NCI-H460 (cell line): ENCODE data around the gene EMC9. TPM values are rescaled to one million over a fixed set of nuclear protein-coding genes. Genes with fewer than 3 reads are reported as not detected.
"Not testable (repeated sequence)": the region's sequence is repeated elsewhere in the genome, so short reads cannot be mapped to it uniquely, and the experiment has no call there.

Experiments used
- DNase-seq: peaks from one replicate; pipeline ENCODE4 v3.0.0-alpha.2; 2016; ENCODE audit warnings: low read depth; ENCODE audit errors: extremely low read depth
- total RNA-seq: library from RNA; depleted of rRNA; stranded (reverse); fragments of >200 nt; shearing (Covaris generic); gene quantifications from 2 replicates; pipeline ENCODE4 v1.2.3, GENCODE V29; 2014

The EMC9 gene
- total RNA-seq, 1 experiment from 2014 or later = 29.6 TPM

- DNase-seq = peak; percentile 88
These were observed 27.4 kb downstream of the EMC9 start for GRCh38 chr14:24113801-24114531.

DNA sequence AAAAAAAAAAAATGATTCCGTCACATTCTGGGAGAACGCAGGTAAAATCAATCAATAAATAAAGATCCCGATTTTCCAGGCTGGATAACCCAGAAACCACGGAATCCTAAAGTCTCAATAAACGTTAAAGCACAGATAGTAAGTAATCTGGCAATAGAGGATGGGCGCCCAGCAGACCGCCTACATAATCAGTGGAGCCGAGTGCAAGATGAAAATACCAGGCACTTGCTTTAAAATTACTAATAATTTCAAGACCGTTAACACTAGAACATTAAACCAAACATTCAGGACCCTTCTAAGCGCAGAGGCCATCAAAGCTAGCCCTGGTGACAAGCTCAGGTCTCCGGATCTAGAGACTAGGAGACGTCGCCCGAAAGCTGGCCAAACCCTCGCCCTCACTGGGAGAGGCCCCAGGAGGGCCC, 28.0 kb downstream of the EMC9 start:
- no peak for DNase-seq

DNA sequence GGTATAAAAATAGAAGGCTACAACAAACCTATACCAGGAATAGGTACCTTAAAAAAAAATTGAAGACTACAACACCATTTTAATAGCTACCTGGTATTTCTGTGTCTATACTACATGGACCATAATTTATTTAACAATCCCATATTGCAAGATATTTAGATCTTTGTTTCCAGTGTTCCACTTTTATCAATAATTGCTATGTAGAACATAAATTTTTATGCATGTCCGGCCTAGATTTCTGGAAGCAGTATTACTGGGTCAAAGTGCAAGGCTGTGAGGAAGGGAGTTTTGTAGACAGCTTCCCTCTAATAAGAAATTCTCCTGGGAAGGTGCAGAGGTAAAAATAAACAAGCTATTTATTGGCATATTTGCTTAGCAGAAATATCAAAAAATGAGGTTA, 30.9 kb downstream of the EMC9 start:
- no peak for DNase-seq

GRCh38 chr14:24110060-24110459, 31.3 kb downstream of the EMC9 start:
- no peak for DNase-seq

DNA sequence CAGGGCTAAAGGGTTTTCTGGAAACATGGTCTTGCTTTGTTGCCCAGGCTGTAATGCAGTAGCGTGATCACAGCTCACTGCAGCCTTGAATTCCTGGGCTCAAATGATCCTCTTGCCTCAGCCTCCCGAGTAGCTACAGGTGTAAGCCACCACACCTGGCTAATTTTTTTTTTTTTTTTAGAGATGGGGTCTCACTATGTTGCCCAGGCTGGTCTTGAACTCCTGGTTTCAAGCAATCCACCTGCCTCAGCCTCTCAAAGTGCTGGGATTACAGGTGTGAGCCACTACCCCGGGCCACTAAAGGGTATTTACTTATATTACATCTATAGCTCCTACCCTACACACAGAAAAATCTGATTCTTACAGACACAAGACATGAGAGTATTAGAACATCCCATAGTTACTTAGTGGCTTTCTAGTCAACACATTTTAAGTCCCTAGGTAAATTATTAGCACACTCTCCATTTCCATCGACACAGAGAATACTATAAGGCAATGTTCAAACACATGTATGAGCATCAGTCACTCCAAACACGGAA, 33.0 kb downstream of the EMC9 start:
- DNase-seq = no peak

GRCh38 chr14:24106672-24107271, 34.6 kb downstream of the EMC9 start:
- DNase-seq = no peak

GRCh38 chr14:24105609-24106239, 35.7 kb downstream of the EMC9 start:
- not testable (repeated sequence) for DNase-seq

DNA sequence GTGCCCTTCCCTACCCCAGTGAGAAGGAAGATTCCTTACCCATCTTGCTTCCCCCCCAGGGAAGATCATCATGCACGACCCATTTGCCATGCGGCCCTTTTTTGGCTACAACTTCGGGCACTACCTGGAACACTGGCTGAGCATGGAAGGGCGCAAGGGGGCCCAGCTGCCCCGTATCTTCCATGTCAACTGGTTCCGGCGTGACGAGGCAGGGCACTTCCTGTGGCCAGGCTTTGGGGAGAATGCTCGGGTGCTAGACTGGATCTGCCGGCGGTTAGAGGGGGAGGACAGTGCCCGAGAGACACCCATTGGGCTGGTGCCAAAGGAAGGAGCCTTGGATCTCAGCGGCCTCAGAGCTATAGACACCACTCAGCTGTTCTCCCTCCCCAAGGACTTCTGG, 37.9 kb downstream of the EMC9 start:
- no peak for DNase-seq

- DNase-seq = no peak
These were observed 38.9 kb downstream of the EMC9 start for GRCh38 chr14:24102357-24103048.

DNA sequence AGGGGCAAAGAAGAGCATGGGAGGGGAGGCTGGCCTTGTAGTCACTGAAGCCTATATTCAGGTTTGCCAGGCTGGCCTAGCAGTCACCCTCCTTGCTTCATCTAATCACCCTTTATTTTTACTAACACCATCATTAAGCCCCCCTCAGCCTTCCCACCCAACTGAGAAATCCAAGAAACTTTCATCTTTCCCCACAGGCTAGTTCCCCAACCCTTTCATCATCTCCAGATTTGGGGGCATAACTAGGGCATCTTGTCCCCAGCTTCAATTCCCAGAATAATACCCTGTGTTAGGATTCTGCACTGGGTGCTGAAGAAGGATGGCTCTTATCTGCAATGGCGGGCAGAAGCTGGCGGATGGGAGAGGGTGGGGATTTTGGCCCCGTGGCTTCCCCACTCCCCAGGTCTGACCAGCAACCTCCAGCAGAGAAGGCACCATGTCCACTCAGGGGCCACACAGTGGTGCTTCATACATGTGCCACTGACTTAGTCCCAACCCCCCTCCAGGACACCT, 40.4 kb downstream of the EMC9 start:
- DNase-seq = no peak

DNA sequence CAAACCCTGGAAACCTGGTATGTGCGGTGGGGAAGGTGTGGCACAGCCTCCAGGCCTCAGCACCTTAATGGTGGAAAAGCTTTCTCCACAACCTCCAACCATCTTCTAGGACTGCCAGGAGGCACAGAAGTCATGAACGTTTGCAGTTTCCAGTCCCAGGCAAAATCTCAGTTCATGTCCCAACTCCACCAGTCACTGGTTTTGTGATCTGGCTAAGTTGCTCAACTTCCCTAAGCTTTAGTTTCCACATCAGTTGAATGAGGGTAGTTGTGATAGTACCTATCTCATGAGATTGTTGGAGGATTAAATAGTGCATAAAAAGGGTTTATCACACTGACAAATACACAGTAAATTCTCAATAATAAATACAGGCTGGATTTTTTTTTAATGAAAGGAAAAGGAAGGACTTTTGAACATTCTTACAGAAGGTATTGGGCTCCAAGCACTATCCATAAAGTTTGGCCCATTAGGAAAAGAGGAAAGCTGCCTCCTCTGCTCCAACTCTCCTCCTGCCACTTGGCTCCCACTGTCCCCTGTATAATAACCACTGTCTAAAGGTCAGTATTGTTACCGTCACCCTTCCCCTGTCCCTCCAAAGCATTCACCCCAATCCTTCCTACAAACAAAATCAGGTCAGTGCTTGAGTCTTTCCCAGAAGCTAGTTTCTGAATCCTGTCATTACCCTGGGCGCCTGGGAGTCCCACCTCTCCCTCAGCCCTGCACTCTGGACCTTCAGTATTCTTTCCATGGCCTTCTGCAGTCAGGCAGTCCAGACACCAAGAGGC, 41.0 kb downstream of the EMC9 start:
- DNase-seq = no peak

DNA sequence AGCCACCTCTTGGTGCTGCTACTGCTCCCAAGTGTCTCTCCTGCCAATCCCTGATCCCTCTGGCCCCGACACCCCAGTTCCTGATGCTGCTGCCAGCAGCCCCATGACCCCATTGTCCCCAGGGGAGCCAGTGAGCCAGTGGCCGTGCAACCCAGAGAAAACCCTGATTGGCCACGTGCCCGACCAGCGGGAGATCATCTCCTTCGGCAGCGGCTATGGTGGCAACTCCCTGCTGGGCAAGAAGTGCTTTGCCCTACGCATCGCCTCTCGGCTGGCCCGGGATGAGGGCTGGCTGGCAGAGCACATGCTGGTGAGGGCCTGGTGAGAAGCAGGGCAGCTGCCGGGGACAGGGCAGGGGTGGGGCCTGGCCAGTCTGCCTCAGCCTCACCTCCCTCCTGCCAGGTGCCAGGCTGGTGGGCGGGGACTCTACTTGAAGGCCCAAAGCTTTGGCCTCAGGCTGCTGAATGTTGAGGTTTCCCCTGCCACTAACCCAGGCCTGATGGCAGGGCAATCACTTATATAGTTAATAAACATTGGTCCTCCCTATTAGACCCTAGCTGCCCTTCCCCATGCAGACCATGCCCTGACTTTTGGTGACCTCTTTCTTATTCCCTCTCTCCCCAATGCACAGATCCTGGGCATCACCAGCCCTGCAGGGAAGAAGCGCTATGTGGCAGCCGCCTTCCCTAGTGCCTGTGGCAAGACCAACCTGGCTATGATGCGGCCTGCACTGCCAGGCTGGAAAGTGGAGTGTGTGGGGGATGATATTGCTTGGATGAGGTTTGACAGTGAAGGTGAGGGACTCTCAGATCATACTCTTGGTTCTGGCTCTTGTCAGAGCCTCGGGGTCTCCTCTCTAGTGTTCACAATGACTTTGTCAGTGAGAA, 42.2 kb downstream of the EMC9 start:
- DNase-seq = no peak

GRCh38 chr14:24098229-24098926, 43.0 kb downstream of the EMC9 start:
- DNase-seq = no peak

GRCh38 chr14:24096545-24097181, 44.7 kb downstream of the EMC9 start:
- no peak for DNase-seq

GRCh38 chr14:24095271-24096068, 45.9 kb downstream of the EMC9 start:
- DNase-seq = peak; percentile 32

DNA sequence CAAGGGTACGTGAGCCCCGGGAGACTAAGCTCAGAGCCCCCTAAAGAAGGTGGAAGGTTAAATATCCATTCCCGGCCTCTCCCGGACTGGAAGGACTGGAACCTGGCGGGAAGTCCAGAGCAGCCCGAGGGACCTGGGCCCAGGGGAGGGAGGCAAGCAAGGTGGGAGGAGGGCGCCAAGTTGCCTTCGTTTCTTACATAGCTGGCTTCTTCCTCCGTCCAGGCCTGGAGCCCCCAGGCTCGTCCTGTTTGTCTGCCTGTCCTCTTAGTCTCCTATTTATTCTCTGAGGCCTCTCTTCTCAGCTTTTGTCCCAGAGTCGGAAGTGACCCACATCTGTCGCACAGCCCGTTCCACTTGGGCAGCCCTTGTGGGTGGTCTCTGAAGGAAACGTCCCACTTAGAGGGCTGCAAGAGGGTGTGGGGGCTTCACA, 46.5 kb downstream of the EMC9 start:
- DNase-seq = no peak
